ENCODE measurements around the gene ARRDC3. TPM values are rescaled to one million over a fixed set of nuclear protein-coding genes. Genes with fewer than 3 reads are reported as not detected.

Gene ARRDC3
- total and polyA plus RNA-seq, 10 of the 15 experiments (the other 5 are each of a cell fraction or from before 2014, with no cell fraction given) = 2.3 to 14.0 (median 8.6) TPM

DNA sequence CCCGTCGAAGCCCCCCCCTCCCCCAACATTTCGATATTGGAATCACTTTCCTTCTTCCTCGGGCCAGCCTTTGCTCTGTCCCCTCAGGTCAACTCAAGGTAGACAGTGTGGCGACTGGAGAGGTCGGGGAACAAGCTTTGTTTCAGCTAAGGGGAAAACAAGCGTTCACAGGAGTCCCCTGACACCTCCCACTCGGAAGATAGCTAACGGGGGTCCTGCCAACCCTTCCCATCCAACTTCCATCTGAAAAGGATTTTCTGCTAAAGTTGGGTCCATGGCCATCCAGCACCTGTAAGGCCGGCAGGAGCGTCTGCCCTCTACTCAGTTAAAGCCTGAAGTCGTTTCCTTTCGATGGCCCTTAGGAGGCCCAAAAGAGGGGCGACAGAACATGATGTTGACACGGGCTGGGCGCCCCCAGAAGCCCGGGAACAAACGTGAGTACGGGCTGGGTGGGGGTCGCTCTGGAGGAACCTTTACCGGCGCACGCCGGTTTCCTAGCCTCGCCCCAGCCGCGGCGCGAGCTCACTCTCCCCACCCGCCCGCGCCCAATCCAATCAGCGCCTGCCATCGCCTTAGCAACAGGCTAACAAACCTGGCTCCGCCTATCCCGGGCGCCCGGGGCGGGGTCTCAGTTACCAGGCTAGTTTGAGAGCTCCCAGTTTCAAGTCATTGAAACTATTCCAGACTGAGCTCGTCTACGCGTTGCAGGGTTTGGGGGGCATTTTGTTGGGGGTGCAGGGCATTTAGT is 2.5 kb downstream of the ARRDC3 start:
- POLR2A ChIA-PET = interaction anchor here (0.5 to 2.1 kb wide), 31 partner anchors 9 to 515 kb away, joined by 3 to 19 read pairs (median 4); no protein-coding TSS in a partner anchor
- BruUV-seq (replicated peaks) = TSS peak; percentile 81
- Histone ChIP-seq H2AFZ (ENCODE audit: control insufficient read depth, low read depth, low read length) (peak overlapping the region; percentile 16), H3K4me2 (ENCODE audit: control insufficient read depth, insufficient read depth) (peak overlapping the region; percentile 89), H3K9me3 (replicated peaks; ENCODE audit: control insufficient read depth, insufficient read depth, low read length) (no peaks in the 10 kb centered on the region), H3K27me3 (replicated peaks in 1 of 2; ENCODE audit: control insufficient read depth in 2 of 2, insufficient read depth in 2 of 2, low read length in 1 of 2) (no peaks in the 10 kb centered on the region), H3K79me2 (ENCODE audit: control insufficient read depth, insufficient read depth, low read length) (peaks cover 46% of the 10 kb centered on the region), H3K9ac (ENCODE audit: control insufficient read depth, insufficient read depth, low read length) (peak overlapping the region; percentile 100), H4K20me1 (ENCODE audit: control insufficient read depth, insufficient read depth) (no peaks in the 10 kb centered on the region), H3K4me1 (ENCODE audit: control insufficient read depth, insufficient read depth, low read length) (peaks cover 8% of the 10 kb centered on the region; the same call in 1 of the 2 replicates), H3K4me3 (peak overlapping the region; percentile 95), H3K36me3 (ENCODE audit: control insufficient read depth in 2 of 2, insufficient read depth in 2 of 2, low read length in 1 of 2) (peaks cover 0 to 3% of the 10 kb centered on the region in 2 experiments; a peak in 1 of 4 replicates), H3K27ac (ENCODE audit: control insufficient read depth, insufficient read depth) (peak overlapping the region; percentile 100)
- intact Hi-C loops (cut with micrococcal nuclease; ENCODE audit: unreplicated experiment) = loop anchor here (2.0 to 10.0 kb wide), 5 partner anchors 100 to 906 kb away; partner anchors contain the start of genes MBLAC2 and POLR3G
- FAIRE-seq = peak; percentile 74
- RAD21 ChIA-PET (ENCODE audit: unreplicated experiment) = interaction anchor here (0.6 to 1.2 kb wide), 13 partner anchors 40 to 1407 kb away, joined by 3 to 17 read pairs (median 3); no protein-coding TSS in a partner anchor
- ATAC-seq = peak; percentile 81
- peak; percentile 67 for DNase-seq (ENCODE audit: low read depth, low spot score)
- WGBS (ENCODE audit: insufficient coverage, insufficient replicate concordance, low lambda C conversion rate, missing lambda C conversion rate) = under 1% methylated on average over 42 of the region's 42 CpGs
- CTCF ChIA-PET = interaction anchor here (0.7 to 2.2 kb wide), 6 partner anchors 21 to 448 kb away, joined by 3 to 10 read pairs (median 4); no protein-coding TSS in a partner anchor
- SMC1A ChIA-PET (ENCODE audit: uncharacterized antibody, unreplicated experiment) = interaction anchor here (0.6 to 1.8 kb wide), 8 partner anchors 101 to 428 kb away, joined by 3 to 12 read pairs (median 4); no protein-coding TSS in a partner anchor
- in situ Hi-C loops (cut with MboI) = loop anchor here (5.0 to 10.0 kb wide), 2 partner anchors 103 to 446 kb away; no protein-coding TSS in a partner anchor
- no peak for TF ChIP-seq ZNF24 (IDR thresholded peaks at IDR 0.05)
- TF ChIP-seq HSF1 (IDR thresholded peaks at IDR 0.05; ENCODE audit: low read depth, low read length) = no peak
- no peak for TF ChIP-seq RCOR1 (conservative IDR thresholded peaks at IDR 0.05; ENCODE audit: low read depth, low read length)
- no peak for TF ChIP-seq IRF4 (IDR thresholded peaks at IDR 0.05; ENCODE audit: low read depth, low read length)
- TF ChIP-seq, protein P1, sequence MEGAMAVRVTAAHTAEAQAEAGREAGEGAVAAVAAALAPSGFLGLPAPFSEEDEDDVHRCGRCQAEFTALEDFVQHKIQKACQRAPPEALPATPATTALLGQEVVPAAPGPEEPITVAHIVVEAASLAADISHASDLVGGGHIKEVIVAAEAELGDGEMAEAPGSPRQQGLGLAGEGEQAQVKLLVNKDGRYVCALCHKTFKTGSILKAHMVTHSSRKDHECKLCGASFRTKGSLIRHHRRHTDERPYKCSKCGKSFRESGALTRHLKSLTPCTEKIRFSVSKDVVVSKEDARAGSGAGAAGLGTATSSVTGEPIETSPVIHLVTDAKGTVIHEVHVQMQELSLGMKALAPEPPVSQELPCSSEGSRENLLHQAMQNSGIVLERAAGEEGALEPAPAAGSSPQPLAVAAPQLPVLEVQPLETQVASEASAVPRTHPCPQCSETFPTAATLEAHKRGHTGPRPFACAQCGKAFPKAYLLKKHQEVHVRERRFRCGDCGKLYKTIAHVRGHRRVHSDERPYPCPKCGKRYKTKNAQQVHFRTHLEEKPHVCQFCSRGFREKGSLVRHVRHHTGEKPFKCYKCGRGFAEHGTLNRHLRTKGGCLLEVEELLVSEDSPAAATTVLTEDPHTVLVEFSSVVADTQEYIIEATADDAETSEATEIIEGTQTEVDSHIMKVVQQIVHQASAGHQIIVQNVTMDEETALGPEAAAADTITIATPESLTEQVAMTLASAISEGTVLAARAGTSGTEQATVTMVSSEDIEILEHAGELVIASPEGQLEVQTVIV (IDR thresholded peaks at IDR 0.05; ENCODE audit: borderline replicate concordance, partially characterized antibody) = no peak
- no peak for TF ChIP-seq PKNOX1 (IDR thresholded peaks at IDR 0.05)
- TF ChIP-seq ATF2 (IDR thresholded peaks at IDR 0.05; ENCODE audit: low read length) = 0 out of 2 replicates have a peak, but pooled peaks have one; percentile 10
- TF ChIP-seq NR2C1 (IDR thresholded peaks at IDR 0.05) = no peak
- TF ChIP-seq BHLHE40 (IDR thresholded peaks at IDR 0.05; ENCODE audit: borderline replicate concordance in 1 of 2, low read depth in 2 of 2, low read length in 1 of 2) = peak; percentile 31 to 81; a peak in 2 of 4 replicates
- TF ChIP-seq KDM1A (IDR thresholded peaks at IDR 0.05; ENCODE audit: borderline replicate concordance) = no peak
- TF ChIP-seq POU2F2 (IDR thresholded peaks at IDR 0.05; ENCODE audit: borderline replicate concordance, low read depth, low read length) = peak; percentile 35; the same call in 1 of the 3 replicates
- TF ChIP-seq ATF7 (IDR thresholded peaks at IDR 0.05; ENCODE audit: low read depth) = peak; percentile 14; the same call in 1 of the 2 replicates
- peak; percentile 58; the same call in 1 of the 2 replicates for TF ChIP-seq MXI1 (IDR thresholded peaks at IDR 0.05; ENCODE audit: low read depth, low read length)
- peak; percentile 64 for TF ChIP-seq NBN (IDR thresholded peaks at IDR 0.05)
- no peak for TF ChIP-seq TBL1XR1 (IDR thresholded peaks at IDR 0.05; ENCODE audit: low read depth, low read length)
